ENCODE results near the gene LCE1F.

LCE1F gene

GRCh38 chr1:152823294-152823693 is 48.4 kb downstream of the LCE1F start:
- DNase-seq (ENCODE audit: low read depth): no peak
- peak; percentile 29 for TF ChIP-seq CTCF (IDR thresholded peaks at IDR 0.05; ENCODE audit: low read depth, low read length, missing control alignments)
- no peak overlapping the region for H3K4me3 ChIP-seq (ENCODE audit: low read depth, low read length)

- no peak for DNase-seq (ENCODE audit: low read depth)
- no peak for TF ChIP-seq CTCF (IDR thresholded peaks at IDR 0.05; ENCODE audit: low read depth, low read length, missing control alignments)
Observed at GRCh38 chr1:152824964-152825363, 50.0 kb downstream of the LCE1F start.

More at GRCh38 chr1:152824964-152825363, 50.0 kb downstream of the LCE1F start:
- H3K4me3 ChIP-seq (ENCODE audit: low read depth, low read length): no peak overlapping the region

All from GM12864 (cell line).